ENCODE measurements around the gene METAP1D.

Gene METAP1D

GRCh38 chr2:172090044-172090961 lies 90.5 kb downstream of the METAP1D start:
- DNase-seq (ENCODE audit: low read depth) = no peak
- no peak overlapping the region for H3K4me3 ChIP-seq (ENCODE audit: low read depth, low read length)
- TF ChIP-seq CTCF (IDR thresholded peaks at IDR 0.05; ENCODE audit: low read depth, low read length, missing control alignments) = no peak

GRCh38 chr2:172091000-172091641 lies 91.4 kb downstream of the METAP1D start:
- TF ChIP-seq CTCF (IDR thresholded peaks at IDR 0.05; ENCODE audit: low read depth, low read length, missing control alignments) = no peak
- no peak for DNase-seq (ENCODE audit: low read depth)
- H3K4me3 ChIP-seq (ENCODE audit: low read depth, low read length) = no peak overlapping the region

GRCh38 chr2:172091761-172092566 lies 92.2 kb downstream of the METAP1D start:
- H3K4me3 ChIP-seq (ENCODE audit: low read depth, low read length) = no peak overlapping the region
- no peak for DNase-seq (ENCODE audit: low read depth)
- TF ChIP-seq CTCF (IDR thresholded peaks at IDR 0.05; ENCODE audit: low read depth, low read length, missing control alignments) = no peak

- no peak for DNase-seq (ENCODE audit: low read depth)
- TF ChIP-seq CTCF (IDR thresholded peaks at IDR 0.05; ENCODE audit: low read depth, low read length, missing control alignments) = no peak
- no peak overlapping the region for H3K4me3 ChIP-seq (ENCODE audit: low read depth, low read length)
These were observed 93.1 kb downstream of the METAP1D start for GRCh38 chr2:172092716-172093415.

GRCh38 chr2:172093416-172094293 lies 93.9 kb downstream of the METAP1D start:
- H3K4me3 ChIP-seq (ENCODE audit: low read depth, low read length) = no peak overlapping the region

More at GRCh38 chr2:172093416-172094293, 93.9 kb downstream of the METAP1D start:
- no peak for TF ChIP-seq CTCF (IDR thresholded peaks at IDR 0.05; ENCODE audit: low read depth, low read length, missing control alignments)
- DNase-seq (ENCODE audit: low read depth) = no peak

Data from GM12864 (cell line).